SK-N-SH treated with all-trans-retinoic acid at 6 μM for 48 hours (cell line): ENCODE data around the gene STK11IP.
"Not testable (repeated sequence)": the region's sequence is repeated elsewhere in the genome, so short reads cannot be mapped to it uniquely, and the experiment has no call there.

Source experiments
- ATAC-seq: fragments of 200-7000 bp; cut with Tn5 transposase; 3 replicates; pipeline ENCODE4 v1.9.1; 2020; ENCODE audit warnings: mild to moderate bottlenecking, moderate library complexity
- ARNTL ChIP-seq: fragments of 450-650 bp; formaldehyde crosslinking; IDR thresholded peaks from 2 replicates; pipeline ENCODE4 v1.5.0; 2020; ENCODE audit warnings: low read depth, mild to moderate bottlenecking, moderate library complexity, borderline replicate concordance
- BACH2 ChIP-seq: fragments of 250-450 bp; sonication (Bioruptor Pico); IDR thresholded peaks from 2 replicates; pipeline ENCODE4 v1.9.0; 2021; ENCODE audit warnings: mild to moderate bottlenecking, borderline replicate concordance
- CSDC2 ChIP-seq: fragments of 250-450 bp; sonication (Bioruptor Pico); IDR thresholded peaks from 2 replicates; pipeline ENCODE4 v1.5.0; 2020; ENCODE audit warnings: mild to moderate bottlenecking, moderate library complexity
- ESRRG ChIP-seq: fragments of 250-450 bp; sonication (Bioruptor Pico); IDR thresholded peaks from 2 replicates; pipeline ENCODE4 v1.6.1; 2021; ENCODE audit warnings: mild to moderate bottlenecking
- GLIS3 ChIP-seq: fragments of 250-450 bp; sonication (Bioruptor Pico); IDR thresholded peaks from 2 replicates; pipeline ENCODE4 v1.5.0; 2020; ENCODE audit warnings: mild to moderate bottlenecking, moderate library complexity
- ISL1 ChIP-seq: fragments of 250-450 bp; sonication (Bioruptor Pico); IDR thresholded peaks from 2 replicates; pipeline ENCODE4 v2.1.2; 2022; ENCODE audit warnings: mild to moderate bottlenecking, moderate library complexity
- OSR1 ChIP-seq: fragments of 250-450 bp; sonication (Bioruptor Pico); IDR thresholded peaks from 2 replicates; pipeline ENCODE4 v1.8.0; 2022; ENCODE audit warnings: moderate library complexity, mild to moderate bottlenecking, inconsistent platforms
- POU6F1 ChIP-seq: fragments of 250-450 bp; sonication (Bioruptor Pico); IDR thresholded peaks from 2 replicates; pipeline ENCODE4 v1.8.0; 2021; ENCODE audit warnings: low read depth, mild to moderate bottlenecking, moderate library complexity, borderline replicate concordance
- PPARA ChIP-seq: fragments of 250-450 bp; sonication (Bioruptor Pico); IDR thresholded peaks from 2 replicates; pipeline ENCODE4 v1.5.0; 2020; ENCODE audit warnings: mild to moderate bottlenecking, borderline replicate concordance
- SNAI2 ChIP-seq: fragments of 250-450 bp; sonication (Bioruptor Pico); IDR thresholded peaks from 2 replicates; pipeline ENCODE4 v1.5.0; 2020; ENCODE audit warnings: mild to moderate bottlenecking, moderate library complexity
- TCF4 ChIP-seq: fragments of 250-450 bp; sonication (Bioruptor Pico); IDR thresholded peaks from 2 replicates; pipeline ENCODE4 v1.8.0; 2021; ENCODE audit warnings: mild to moderate bottlenecking, moderate library complexity, borderline replicate concordance
- TOX ChIP-seq: fragments of 250-450 bp; sonication (Bioruptor Pico); IDR thresholded peaks from 2 replicates; pipeline ENCODE4 v1.8.0; 2021; ENCODE audit warnings: mild to moderate bottlenecking, moderate library complexity, borderline replicate concordance
- TSHZ2 ChIP-seq: fragments of 250-450 bp; sonication (Bioruptor Pico); IDR thresholded peaks from 2 replicates; pipeline ENCODE4 v1.5.0; 2020; ENCODE audit warnings: mild to moderate bottlenecking, moderate library complexity
- ZC3H10 ChIP-seq: fragments of 250-450 bp; sonication (Bioruptor Pico); IDR thresholded peaks from 2 replicates; pipeline ENCODE4 v1.5.1; 2021; ENCODE audit warnings: mild to moderate bottlenecking, moderate library complexity
- ZFP3 ChIP-seq: fragments of 250-450 bp; sonication (Bioruptor Pico); IDR thresholded peaks from 2 replicates; pipeline ENCODE4 v1.5.0; 2020; ENCODE audit warnings: mild to moderate bottlenecking, moderate library complexity
- ZFP30 ChIP-seq: fragments of 450-650 bp; formaldehyde crosslinking; IDR thresholded peaks from 2 replicates; pipeline ENCODE4 v1.5.0; 2022; ENCODE audit warnings: mild to moderate bottlenecking, moderate library complexity
- ZNF565 ChIP-seq: fragments of 450-650 bp; formaldehyde crosslinking; conservative IDR thresholded peaks from 2 replicates; pipeline ENCODE4 v1.5.0; 2020; ENCODE audit warnings: low read depth, mild to moderate bottlenecking, moderate library complexity
- ZNF70 ChIP-seq: fragments of 450-650 bp; formaldehyde crosslinking; IDR thresholded peaks from 2 replicates; pipeline ENCODE4 v1.5.0; 2020; ENCODE audit warnings: mild to moderate bottlenecking, moderate library complexity
- TF ChIP-seq, protein P1 (sequence below): fragments of 250-450 bp; sonication (Bioruptor Pico); IDR thresholded peaks from 2 replicates; pipeline ENCODE4 v1.5.1; 2020; ENCODE audit warnings: low read depth, mild to moderate bottlenecking, moderate library complexity
- TF ChIP-seq, protein P2 (sequence below): fragments of 250-450 bp; sonication (Bioruptor Pico); IDR thresholded peaks from 2 replicates; pipeline ENCODE4 v1.8.0; 2020; ENCODE audit warnings: mild to moderate bottlenecking, moderate library complexity, borderline replicate concordance

Gene STK11IP

DNA sequence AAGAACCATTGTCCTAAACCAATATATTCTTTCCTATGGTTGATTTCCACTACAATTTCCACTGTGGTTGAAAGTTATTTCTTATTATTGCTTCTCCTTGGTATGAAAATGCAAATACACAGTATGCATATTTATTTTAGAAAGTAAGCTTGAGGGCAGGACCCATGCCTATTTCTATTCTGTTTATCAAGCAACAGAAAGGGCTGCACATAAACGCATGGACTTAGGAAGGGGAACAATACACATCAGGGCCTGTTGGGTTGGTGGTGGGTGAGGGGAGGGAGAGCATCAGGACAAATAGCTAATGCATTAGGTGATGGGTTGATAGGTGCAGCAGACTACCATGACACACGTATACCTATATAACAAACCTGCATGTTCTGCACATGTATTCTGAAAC, 50.5 kb downstream of the STK11IP start:
- no peak for ATAC-seq
- no peak for TF ChIP-seq SNAI2 (CRISPR knock-in tag)
- TF ChIP-seq, protein P1, sequence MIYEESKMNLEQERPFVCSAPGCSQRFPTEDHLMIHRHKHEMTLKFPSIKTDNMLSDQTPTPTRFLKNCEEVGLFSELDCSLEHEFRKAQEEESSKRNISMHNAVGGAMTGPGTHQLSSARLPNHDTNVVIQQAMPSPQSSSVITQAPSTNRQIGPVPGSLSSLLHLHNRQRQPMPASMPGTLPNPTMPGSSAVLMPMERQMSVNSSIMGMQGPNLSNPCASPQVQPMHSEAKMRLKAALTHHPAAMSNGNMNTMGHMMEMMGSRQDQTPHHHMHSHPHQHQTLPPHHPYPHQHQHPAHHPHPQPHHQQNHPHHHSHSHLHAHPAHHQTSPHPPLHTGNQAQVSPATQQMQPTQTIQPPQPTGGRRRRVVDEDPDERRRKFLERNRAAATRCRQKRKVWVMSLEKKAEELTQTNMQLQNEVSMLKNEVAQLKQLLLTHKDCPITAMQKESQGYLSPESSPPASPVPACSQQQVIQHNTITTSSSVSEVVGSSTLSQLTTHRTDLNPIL: no peak

GRCh38 chr2:219648963-219649362, 51.3 kb downstream of the STK11IP start:
- TF ChIP-seq ZFP3 (CRISPR knock-in tag) (no peak), OSR1 (CRISPR knock-in tag) (no peak), ISL1 (no peak), BACH2 (no peak), ESRRG (CRISPR knock-in tag) (no peak), TOX (CRISPR knock-in tag) (no peak), GLIS3 (no peak), POU6F1 (CRISPR knock-in tag) (no peak), TSHZ2 (no peak), PPARA (CRISPR knock-in tag) (no peak), ZNF70 (CRISPR knock-in tag) (no peak), TCF4 (CRISPR knock-in tag) (no peak)
- TF ChIP-seq, all 23 proteins: peak for 0
- no peak for ATAC-seq

DNA sequence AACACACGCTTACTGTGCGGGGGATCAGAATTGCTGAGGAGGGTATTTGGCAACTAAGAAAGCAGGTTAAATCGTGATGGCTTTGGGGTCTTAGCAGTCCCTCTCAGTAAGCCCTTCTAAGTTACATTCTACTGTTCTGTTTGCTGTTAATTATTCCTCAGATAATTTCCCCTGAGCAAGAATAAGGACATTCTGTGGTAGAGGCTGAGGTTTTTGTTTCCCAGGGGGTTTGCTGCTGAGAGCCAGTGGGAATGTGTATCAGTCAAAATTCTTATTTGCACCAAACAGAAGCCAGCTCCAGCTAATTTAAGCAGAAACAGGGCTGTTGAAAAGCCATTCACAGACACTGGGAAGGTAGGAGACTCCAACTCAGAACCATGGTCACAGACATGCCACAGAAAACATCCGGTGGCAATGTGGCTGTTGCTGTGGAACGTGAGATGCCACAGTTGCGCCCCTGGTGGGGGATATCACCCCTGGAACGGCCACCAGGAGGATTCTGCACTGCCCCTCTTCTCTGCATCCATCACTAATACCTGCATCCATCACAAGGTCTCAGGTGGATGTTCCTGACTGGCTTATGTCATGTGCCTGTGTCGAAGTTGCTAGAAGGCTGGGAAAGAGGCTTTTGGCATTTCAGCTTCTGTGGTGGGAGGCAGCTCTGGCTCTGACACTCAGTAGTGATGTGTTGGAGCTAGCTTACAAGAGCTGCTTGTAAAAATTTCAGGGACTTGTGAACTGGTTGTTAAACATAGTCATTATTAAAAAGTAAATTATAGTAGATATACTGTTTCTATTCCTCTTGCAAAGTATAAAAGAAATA, 53.0 kb downstream of the STK11IP start:
- no peak for ATAC-seq
- TF ChIP-seq TOX (CRISPR knock-in tag) (no peak), CSDC2 (CRISPR knock-in tag) (no peak), TCF4 (CRISPR knock-in tag) (no peak), ISL1 (no peak), ARNTL (CRISPR knock-in tag) (no peak), ZC3H10 (no peak)

DNA sequence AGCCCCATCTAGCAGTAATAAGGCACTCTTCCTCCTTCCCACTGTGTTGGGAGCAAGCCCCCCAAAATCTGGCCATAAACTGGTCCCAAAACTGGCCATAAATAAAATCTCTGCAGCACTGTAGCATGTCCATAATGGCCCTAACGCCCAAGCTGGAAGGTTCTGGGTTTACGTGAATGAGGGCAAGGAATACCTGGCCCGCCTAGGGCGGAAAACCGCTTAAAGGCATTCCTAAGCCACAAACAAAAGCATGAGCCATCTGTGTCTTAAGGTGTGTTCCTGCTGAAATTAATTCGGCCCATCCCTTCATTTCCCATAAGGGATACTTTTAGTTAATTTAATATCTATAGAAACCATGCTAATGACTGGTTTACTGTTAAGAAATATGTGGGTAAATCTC, 54.0 kb downstream of the STK11IP start:
- ATAC-seq: not testable (repeated sequence)

DNA sequence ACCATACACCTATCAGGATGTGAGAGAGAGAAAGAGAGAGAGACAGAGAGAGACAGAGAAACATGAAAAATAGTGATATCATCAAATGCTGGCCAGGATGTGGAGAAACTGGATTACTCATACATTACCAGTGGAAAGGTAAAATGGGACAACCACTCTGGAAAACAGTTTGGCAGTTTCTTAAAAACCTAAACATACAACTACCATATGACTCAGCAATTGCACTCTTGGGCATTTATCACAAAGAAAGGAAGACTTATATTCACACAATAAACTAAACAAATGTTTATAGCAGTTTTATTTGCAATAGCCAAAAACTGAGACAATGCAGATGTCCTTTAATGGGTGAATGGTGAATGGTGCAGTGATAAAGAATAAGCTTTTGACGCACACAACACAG, 58.9 kb downstream of the STK11IP start:
- no peak for ATAC-seq
- no peak for TF ChIP-seq ZFP3 (CRISPR knock-in tag)
- TF ChIP-seq, protein P1: no peak
- TF ChIP-seq SNAI2 (CRISPR knock-in tag): no peak
- TF ChIP-seq GLIS3: no peak
- TF ChIP-seq ESRRG (CRISPR knock-in tag): no peak
- TF ChIP-seq POU6F1 (CRISPR knock-in tag): no peak
- TF ChIP-seq ARNTL (CRISPR knock-in tag): no peak
- TF ChIP-seq ZNF70 (CRISPR knock-in tag): no peak
- no peak for TF ChIP-seq ZNF565 (CRISPR knock-in tag)
- TF ChIP-seq, protein P2, sequence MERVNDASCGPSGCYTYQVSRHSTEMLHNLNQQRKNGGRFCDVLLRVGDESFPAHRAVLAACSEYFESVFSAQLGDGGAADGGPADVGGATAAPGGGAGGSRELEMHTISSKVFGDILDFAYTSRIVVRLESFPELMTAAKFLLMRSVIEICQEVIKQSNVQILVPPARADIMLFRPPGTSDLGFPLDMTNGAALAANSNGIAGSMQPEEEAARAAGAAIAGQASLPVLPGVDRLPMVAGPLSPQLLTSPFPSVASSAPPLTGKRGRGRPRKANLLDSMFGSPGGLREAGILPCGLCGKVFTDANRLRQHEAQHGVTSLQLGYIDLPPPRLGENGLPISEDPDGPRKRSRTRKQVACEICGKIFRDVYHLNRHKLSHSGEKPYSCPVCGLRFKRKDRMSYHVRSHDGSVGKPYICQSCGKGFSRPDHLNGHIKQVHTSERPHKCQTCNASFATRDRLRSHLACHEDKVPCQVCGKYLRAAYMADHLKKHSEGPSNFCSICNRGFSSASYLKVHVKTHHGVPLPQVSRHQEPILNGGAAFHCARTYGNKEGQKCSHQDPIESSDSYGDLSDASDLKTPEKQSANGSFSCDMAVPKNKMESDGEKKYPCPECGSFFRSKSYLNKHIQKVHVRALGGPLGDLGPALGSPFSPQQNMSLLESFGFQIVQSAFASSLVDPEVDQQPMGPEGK (CRISPR knock-in tag): no peak
- no peak for TF ChIP-seq ZC3H10
- TF ChIP-seq ZFP30 (CRISPR knock-in tag): no peak
- TF ChIP-seq, all 23 proteins: peak for 0
